Hematopoietic multipotent progenitor cell treated with erythropoietin and hydrocortisone succinate and interleukin-3 and kit ligand, for 6 days (in vitro differentiated cells): ENCODE data around the gene ALPK1.
"Not testable (repeated sequence)": the region's sequence is repeated elsewhere in the genome, so short reads cannot be mapped to it uniquely, and the experiment has no call there.

Experiments used
- DNase-seq: peaks from one replicate; pipeline ENCODE4 v3.0.0-alpha.2; 2015

Gene ALPK1

DNA sequence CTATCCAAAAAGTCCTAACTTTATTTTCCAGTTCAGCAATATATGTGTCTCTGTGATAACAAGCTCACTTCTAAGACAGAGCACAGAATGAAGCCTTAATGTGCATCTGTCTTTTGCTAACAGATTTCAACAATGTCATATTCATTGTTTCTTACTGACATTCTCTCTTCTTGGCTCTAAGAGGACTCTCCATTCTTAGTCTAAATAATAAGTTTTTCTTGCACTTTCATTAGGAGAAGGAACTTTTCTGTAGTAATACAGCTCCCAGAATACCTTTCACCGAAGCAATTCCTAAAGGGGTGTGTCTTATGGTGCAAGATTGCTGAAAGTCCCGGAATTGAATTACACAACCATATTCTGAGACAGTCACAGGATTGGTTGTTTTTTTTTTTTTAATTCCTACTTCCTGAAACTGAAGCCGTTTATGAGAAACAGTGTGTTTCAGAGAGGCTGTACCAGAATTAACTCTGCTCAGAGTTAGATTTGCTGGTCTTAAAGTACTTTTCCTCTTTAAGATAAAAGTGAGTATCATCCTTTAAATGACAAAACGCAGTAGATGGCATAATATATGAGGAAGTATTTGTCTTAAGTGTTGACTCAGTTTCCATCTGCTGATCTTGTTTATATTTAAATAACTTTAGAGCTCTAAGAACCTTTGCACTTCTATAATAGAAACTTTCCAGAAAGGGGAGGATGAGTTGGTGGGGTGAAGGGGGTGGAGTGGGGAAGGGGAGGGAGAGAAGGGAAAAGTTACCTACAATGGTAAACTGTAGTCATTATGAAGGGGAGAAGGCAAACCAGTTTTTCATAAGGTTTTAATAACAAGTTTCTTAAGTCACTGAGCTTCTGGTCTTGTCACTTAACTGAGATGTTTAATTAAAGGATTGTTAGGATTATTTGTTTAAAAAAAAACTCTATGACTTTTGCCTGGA is at the start of gene ALPK1:
Gene ALPK1 (plus strand): TSS at position 421 of the 932 bp plus-strand sequence.
- peak; percentile 88 for DNase-seq

DNA sequence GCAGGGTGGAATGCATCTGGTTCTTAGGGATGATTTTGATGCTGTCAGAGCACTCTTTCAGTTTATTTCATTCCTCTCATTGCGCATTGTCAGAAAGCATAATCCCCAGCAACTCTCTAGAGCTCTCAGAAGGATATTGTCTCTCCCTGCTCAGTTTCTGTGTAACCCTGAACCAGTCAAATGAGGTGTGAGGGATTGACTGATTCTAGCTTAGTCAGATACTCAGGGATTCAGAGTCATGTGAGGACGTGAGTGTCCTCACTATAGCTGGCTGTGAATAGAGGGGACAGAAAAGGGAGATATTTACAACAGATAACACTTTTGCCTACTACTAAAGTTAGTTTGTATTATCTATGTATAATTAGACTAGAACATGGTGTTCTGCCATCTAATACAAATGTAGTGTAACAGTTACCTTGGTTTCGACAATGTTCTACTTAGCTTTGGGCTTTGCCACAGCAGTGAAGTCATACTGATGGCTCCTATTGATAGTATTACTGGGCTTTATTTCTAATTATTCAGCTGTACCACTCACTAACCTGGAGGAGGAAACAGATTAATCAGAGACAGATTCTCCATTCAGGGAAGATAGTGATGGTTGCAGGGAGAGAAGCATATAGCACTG is 46.0 kb upstream of the ALPK1 start:
- peak; percentile 13 for DNase-seq

DNA sequence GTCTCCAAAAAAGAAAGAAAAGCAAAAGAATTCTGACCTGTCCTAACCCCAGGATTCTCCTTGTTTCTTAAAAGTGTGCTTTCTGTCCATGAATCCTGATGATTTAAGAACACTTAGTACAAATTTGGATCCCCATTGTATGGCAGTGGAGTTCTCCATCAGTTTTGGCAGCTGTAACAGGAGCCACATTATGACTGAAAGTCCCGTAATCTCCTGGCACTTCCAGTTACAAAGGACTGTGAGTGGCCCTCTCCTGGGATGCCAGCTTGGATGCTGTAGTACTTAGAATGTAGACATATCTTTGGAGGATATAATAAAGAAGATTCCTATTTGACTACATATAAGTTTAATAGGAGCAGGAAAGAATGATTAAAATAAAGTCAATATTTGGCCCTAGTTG is 44.9 kb upstream of the ALPK1 start:
- no peak for DNase-seq

DNA sequence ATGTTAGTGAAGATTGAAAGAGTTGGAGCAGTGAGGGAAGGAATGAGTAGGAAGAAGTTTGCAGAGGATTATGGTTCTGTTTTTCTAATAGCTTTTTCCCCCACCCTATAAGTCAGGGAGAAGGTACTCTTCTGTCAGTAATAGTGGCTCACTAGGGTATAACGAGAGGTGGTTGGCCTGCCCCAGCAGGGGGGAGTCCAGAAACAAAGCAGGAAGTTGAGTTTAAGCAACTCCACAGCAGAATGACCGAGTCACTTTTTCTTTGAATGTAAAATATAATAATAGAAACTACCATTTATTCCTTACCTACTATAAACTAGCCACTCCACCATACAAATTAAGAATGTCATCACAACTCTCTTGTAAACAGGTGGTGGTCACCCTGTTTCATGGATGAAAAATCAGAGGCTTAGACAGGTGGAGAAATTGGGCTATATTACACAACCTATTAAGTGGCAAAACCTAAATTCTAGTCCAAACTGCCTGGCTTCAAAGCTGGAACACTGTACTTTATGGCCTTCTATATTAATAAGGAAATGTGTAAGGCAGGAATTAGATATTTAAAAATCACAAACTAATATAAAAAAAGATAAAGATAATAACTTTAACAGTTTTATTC is 43.7 kb upstream of the ALPK1 start:
- DNase-seq = peak; percentile 34

DNA sequence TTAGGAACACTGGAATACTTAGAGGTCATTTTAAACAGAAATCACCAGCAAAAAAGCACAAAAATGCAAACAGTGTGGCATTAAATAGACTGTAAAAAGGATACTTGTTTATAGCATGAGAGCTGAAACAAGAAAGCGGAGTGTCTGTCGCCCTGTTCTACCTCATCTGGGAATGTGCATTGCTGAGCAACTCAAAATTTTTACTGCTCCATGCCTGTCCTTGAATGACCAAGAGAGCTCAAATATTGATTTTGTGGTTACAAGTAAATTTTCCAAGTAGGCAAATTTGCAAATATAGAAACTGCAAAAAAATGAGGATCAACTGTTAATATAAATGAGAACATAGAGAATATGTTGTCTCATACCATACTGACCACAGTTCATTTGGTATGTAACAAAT is 40.1 kb upstream of the ALPK1 start:
- no peak for DNase-seq

GRCh38 chr4:112266823-112267222 is 30.3 kb upstream of the ALPK1 start:
- DNase-seq = peak; percentile 73

- no peak for DNase-seq
Measured at GRCh38 chr4:112270051-112270450, 27.1 kb upstream of the ALPK1 start.

DNA sequence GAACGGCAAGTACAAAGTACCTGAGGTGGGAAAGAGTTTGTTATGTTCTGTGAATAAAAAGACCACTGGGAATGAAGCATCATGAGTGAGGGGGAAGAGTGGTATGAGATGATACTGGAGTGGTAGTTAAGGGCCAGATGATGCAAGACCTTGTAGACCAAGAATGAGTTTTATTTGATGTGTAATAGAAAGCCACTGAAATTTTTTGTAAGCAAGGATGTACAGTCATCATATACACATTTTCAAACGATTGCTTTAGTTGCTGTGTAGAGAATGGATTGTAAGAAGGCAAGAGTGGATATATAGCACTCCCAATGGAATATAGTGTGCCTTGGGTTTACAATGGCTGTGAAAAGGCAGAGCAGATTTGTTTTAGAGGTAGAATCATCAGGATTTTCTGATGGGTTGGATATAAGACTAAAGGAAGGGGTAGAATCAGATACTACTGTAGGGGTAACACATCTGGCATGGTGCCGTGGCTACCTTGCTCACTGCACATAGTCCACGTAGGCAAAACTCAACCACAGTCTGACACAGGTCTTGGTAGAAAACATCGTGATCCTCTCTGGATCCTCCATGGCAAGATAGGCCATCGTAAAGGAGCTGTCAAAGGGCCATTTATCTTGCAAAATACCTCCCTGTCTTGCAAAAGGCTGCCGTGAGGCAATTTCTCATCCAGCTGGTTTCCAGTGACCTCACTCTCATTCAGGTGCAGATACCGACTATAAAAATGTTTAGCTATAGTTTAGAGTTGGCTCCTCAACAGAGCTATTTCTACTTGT is 26.3 kb upstream of the ALPK1 start:
- no peak for DNase-seq

DNA sequence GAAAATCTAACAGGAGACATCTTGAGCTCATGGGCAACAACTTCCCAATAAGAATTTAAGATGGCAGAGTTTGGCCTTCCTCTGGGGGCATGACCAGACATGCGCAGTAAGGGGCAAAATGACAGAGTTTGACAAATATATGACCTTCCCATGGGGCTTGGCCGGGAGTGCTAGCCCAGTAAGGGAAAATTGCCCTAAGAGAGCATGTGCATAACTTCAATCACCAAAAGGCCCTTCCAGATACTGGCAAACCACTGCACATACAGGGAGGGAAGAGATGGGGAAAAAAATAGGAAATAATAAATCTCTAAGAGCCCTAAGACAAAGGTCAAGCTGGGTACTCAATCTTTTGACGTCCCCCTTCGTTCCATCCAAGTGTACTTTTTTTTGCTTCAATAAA is 24.9 kb upstream of the ALPK1 start:
- no peak for DNase-seq

DNA sequence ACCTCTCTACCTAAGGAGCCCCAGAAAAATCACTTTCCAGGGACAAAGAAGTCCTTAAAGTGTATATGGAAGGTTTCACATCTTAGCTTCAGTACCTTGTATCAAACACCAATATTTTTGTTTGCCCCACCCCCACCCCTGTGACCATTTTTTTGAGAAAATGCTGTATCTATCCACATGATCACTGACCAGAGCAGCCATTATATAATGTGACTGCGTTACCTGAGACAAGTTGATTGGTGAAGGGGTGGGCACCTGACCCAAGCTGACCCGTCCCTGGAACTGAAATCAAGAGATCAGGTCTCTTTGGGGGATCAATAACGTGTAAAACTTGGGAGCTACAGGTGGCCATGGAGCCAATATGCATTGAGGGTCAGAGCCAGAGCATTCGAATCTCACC is 22.2 kb upstream of the ALPK1 start:
- DNase-seq = no peak

DNA sequence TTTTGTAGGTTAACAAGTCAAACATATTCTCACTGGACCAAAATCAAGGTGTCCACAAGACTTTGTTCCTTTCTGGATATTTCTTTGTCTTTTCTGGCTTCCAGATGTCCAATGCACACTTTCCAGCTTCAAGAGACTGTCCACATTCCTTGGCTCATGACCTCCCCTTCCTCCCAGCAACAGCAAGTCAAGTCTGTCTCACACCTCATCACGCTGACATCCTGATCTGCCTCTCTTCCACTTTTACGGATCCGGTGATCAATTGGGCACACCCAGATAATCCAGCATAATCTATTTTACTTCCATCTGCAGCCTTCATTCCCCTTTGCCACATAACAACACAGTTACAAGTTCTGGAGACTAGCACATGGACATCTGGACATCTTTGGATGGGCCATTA is 21.1 kb upstream of the ALPK1 start:
- no peak for DNase-seq

- no peak for DNase-seq
Measured at GRCh38 chr4:112277220-112277619, 19.9 kb upstream of the ALPK1 start.

GRCh38 chr4:112277705-112278448 is 19.3 kb upstream of the ALPK1 start:
- no peak for DNase-seq

DNA sequence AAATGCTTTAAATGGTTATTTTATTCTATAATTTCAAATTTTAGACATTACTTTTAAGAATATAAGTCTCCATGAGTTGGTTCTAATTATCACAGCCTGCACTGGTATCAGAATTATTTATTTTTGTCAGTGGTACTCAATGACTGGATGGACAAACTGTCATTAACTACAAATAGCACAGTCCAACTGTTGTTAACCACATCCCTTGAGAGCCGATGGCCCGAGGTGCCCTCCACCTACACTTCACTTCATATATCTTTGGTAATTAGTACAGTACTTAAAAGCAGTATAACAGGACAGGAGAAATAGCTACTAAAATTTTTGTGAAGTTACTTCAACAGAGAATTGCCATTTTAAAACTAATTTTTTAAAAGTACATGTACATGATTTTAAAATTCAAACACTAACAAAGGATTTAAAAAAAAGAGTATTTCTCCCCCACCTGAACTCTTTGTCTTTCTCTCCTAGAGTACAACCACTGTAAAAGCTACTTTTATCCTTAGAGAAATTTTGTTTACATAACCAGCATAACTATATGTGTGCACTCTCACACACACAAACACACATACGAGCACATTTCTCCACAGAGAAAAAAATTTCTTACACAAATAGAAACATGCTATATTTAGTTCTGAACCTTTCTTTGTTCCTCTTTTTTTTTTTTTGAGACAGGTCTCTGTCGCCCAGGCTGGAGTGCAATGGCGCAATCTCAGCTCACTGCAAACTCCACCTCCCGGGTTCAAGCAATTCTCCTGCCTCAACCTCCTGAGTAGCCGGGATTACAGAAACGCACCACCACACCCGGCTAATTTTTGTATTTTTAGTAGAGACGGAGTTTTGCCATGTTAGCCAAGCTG is 17.9 kb upstream of the ALPK1 start:
- peak; percentile 15 for DNase-seq

GRCh38 chr4:112279882-112280315 is 17.3 kb upstream of the ALPK1 start:
- DNase-seq = no peak

- DNase-seq = no peak
Measured at GRCh38 chr4:112280386-112281056, 16.6 kb upstream of the ALPK1 start.

DNA sequence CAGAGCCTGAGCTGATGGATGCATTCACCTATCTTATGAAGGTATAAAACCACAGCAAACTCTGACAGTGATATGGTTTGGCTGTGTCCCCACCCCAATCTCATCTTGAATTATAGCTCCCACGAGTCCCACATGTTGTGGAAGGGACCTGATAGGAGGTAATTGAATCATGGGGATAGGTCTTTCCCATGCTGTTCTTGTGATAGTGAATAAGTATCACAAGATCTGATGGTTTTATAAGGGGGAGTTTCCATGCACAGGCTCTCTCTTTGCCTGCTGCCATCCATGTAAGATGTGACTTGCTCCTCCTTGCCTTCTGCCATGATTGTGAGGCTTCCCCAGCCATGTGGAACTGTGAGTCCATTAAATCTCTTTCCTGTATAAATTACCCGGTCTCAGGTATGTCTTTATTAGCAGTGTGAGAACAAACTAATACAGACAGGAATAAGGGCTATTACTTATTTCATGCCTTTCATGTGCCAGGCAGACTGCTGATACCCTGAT is 15.2 kb upstream of the ALPK1 start:
- not testable (repeated sequence) for DNase-seq

GRCh38 chr4:112282860-112283667 is 14.1 kb upstream of the ALPK1 start:
- no peak for DNase-seq

- DNase-seq = no peak
Measured at GRCh38 chr4:112284166-112284565, 13.0 kb upstream of the ALPK1 start.
